Amygdala (tissue), 56 donors: ENCODE data around the gene LMOD1.

Source experiments
- DNase-seq, 56 donors: peaks; one replicate each; lab custom pipeline; 2025; lab: John Stamatoyannopoulos, UW

Gene LMOD1

GRCh38 chr1:201895913-201896807 lies 50.2 kb downstream of the LMOD1 start:
- peak in 53 of 56 donors; percentile 28 to 88 (median 63) for DNase-seq

GRCh38 chr1:201895120-201895665 lies 51.2 kb downstream of the LMOD1 start:
- DNase-seq: no peak

GRCh38 chr1:201894343-201895119 lies 51.8 kb downstream of the LMOD1 start:
- no peak for DNase-seq

GRCh38 chr1:201893431-201893830 lies 52.9 kb downstream of the LMOD1 start:
- no peak for DNase-seq

GRCh38 chr1:201892211-201892610 lies 54.1 kb downstream of the LMOD1 start:
- no peak for DNase-seq

- DNase-seq: no peak
Measured at GRCh38 chr1:201891451-201892045, 54.8 kb downstream of the LMOD1 start.

- no peak for DNase-seq
Measured at GRCh38 chr1:201890806-201891450, 55.4 kb downstream of the LMOD1 start.

- peak in 2 of 56 donors; percentile 21 to 46 for DNase-seq
Measured at GRCh38 chr1:201890223-201890622, 56.1 kb downstream of the LMOD1 start.

- DNase-seq: peak in 6 of 56 donors; percentile 22 to 59 (median 42)
Measured at GRCh38 chr1:201889090-201889968, 57.0 kb downstream of the LMOD1 start.

GRCh38 chr1:201888282-201889089 lies 57.9 kb downstream of the LMOD1 start, which contains the start of gene SHISA4:
SHISA4 (plus strand) TSS chr1:201888898; CDS start chr1:201888995, 97 bp downstream.
- DNase-seq: peak in 55 of 56 donors; percentile 79 to 100 (median 94)

GRCh38 chr1:201887116-201887866 lies 59.1 kb downstream of the LMOD1 start:
- peak in 13 of 56 donors; percentile 22 to 54 (median 32) for DNase-seq

- no peak for DNase-seq
Measured at GRCh38 chr1:201886103-201886885, 60.1 kb downstream of the LMOD1 start.

- no peak for DNase-seq
Measured at GRCh38 chr1:201885531-201886075, 60.7 kb downstream of the LMOD1 start.

GRCh38 chr1:201884425-201884824 lies 61.9 kb downstream of the LMOD1 start:
- no peak for DNase-seq

- peak in 4 of 56 donors; percentile 24 to 44 (median 38) for DNase-seq
Measured at GRCh38 chr1:201883786-201884185, 62.6 kb downstream of the LMOD1 start.

GRCh38 chr1:201883266-201883665 lies 63.1 kb downstream of the LMOD1 start:
- DNase-seq: no peak
